AG08395 (cell line): ENCODE data around the gene SIAH2.
"Not testable (repeated sequence)": the region's sequence is repeated elsewhere in the genome, so short reads cannot be mapped to it uniquely, and the experiment has no call there.

Source experiments
- DNase-seq: peaks from one replicate; pipeline ENCODE4 v3.0.0; 2012; ENCODE audit warnings: mixed read lengths, low spot score

SIAH2 gene, protein sequence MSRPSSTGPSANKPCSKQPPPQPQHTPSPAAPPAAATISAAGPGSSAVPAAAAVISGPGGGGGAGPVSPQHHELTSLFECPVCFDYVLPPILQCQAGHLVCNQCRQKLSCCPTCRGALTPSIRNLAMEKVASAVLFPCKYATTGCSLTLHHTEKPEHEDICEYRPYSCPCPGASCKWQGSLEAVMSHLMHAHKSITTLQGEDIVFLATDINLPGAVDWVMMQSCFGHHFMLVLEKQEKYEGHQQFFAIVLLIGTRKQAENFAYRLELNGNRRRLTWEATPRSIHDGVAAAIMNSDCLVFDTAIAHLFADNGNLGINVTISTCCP

DNA sequence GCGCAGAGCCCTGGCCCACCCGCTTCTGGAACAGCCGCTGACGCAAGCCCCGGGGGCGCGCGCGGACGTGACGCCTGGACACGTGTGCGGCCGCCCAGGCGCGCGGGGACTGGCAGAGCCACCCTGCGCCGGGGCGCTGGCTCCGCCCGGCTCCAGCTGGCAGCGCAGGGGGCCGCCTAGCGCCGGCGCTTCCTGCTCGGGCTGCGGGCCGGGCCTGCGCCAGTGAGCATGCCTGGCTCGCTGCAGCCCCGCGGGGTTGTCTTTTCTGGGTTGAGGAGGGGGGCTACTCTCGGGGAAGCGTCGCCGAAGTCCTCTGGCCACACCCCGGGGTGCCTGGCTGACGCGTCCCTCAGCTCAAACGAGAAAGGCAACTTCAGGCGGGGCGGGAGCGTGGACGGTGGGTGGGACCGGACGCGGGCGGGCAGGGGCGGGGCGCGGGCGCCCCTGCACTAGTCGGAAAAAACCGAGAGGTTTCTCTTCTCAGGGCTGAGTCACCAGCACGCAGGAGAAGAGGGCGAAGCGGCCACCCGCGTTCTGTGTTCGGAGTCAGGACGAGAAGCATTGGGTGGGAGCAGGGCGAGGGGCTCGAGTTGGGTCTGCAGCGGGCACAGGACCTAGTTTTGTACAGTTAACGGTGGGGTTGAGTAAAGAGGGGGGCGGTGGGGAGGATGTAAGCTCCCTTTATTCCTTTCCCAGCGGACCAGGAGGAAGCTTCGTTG, at the start of gene SIAH2:
TSS of gene SIAH2 (minus strand) at position 48 of the 719 bp plus-strand sequence. CDS start 320 bp downstream, outside the sequence.
- DNase-seq = peak; percentile 94

DNA sequence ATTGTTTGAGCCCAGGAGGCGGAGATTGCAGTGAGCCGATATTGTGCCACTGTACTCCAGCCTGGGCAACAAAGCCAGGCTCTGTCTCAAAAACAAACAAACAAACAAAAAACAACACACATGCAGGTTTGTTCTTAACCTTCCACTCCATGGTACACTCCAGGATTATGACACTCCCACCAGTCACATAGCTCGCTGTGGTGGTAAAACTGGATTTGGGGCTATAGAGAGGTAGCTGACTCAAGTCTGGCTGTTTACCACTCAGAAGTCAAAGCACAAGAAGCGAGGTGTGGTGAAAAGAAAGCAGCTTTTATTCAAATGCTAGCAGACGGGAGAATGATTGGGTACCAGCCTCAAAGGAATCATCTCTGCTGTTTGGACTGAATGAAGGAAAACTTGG, 49.0 kb upstream of the SIAH2 start:
- DNase-seq = no peak

DNA sequence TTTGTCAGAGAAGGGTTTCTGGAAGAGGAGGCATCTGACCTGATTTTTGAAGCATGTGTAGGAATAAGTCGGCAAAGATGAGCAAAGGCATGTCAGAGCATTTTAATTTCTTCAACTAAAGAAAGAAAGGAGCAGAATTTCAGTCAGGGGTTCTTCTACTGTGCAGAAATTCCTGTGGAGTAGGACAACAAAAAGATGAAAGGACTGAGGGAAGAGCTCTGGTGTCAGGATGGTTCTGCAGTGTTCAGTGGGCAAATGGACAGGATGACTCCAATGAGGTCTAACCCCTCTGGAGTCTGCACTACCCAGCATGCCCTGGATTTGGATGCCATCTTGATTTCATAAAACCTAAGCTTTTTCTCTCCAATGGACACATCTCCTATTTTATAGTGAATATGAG, 47.7 kb upstream of the SIAH2 start:
- no peak for DNase-seq

DNA sequence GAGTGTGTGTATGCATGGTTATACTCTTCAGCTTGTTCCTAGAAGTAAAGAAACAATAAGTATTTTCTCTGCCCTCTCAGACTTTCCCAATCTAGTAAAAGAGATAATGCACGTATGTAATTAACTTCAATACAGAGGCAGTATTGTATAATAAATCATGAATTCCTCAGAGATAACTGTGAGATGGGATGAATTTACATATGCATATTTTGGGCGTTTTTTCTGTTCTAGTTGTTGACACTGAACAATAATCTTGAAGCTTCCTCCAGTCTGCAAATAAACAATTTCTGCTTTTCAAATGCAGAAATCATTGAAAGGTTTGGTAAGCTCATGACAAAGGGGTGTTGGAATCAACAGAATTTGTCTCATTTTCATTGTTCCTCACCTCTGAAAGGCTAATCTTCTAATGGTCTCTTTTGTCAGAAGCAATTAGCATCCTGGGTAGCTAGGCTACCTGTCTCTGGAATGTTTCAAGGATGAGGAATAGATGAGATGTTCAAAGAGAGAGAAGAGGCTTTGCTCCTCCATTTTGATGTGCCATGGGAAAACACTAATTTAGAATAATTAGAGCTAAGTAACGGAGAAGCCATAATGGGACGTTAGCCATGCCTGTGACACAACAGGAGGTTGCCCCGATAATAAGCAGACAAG, 43.3 kb upstream of the SIAH2 start:
- no peak for DNase-seq

DNA sequence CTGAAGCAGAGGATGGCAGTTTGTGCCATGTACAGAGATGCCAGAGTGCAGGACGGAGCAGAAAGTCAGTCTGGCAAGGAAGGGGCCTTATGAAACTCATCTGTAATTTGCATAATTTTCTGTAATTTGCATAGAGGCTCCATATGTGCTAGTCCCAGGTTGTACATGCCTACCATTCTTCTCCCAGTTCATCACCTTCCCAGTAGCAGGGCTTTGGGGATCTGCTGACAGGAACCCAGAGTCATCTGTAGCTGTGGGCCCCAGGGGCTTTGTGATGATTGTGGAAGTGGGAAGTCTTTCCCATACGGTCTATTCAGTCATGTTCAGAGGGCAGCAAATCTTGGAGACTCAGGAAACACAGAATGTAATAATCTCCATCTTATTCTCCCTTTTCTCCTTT, 42.4 kb upstream of the SIAH2 start:
- no peak for DNase-seq

DNA sequence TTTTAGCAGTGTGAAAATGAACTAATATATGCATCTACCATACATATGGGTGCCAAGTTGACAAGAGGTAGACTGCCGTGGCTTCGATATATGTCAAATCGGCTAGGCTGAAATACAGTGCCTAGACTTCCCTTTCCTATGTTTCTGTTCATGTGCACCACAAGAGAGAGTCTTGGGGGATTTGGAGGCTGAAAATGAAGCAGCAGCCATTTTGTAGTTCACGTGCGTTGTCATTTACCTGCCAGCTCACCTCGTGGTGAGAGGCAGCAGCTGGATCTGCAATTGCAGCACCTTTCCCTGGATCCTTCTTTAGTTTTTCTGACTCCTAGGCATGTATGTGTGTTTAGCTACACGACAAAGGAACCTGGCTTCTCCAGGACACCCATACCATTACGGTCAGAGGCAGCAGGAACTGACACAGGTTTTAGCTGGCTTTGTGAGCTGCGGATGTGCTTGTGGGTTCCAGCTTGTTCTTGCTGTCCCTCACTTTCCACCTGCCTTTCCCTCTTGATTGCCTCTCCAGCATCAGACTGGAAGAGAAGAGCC, 40.5 kb upstream of the SIAH2 start:
- no peak for DNase-seq

DNA sequence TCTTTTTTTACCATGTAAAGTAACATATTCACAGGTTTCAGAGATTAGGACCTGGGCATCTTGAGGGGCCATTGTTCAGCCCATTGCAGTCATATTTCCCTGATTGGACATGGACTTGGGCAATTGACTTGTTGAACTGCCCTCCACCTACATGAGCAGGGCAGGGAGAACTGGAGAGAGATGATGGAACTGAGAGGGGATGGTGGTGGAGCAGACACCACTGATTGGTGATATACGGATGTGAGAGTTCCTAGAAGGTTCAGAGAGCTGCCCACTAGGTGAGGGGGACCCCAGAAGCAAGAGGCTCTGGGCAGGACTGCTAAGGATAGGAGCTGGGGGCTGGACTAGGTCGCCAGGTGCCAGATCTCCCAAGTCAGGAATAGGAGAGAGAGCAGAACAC, 37.8 kb upstream of the SIAH2 start:
- DNase-seq = no peak

DNA sequence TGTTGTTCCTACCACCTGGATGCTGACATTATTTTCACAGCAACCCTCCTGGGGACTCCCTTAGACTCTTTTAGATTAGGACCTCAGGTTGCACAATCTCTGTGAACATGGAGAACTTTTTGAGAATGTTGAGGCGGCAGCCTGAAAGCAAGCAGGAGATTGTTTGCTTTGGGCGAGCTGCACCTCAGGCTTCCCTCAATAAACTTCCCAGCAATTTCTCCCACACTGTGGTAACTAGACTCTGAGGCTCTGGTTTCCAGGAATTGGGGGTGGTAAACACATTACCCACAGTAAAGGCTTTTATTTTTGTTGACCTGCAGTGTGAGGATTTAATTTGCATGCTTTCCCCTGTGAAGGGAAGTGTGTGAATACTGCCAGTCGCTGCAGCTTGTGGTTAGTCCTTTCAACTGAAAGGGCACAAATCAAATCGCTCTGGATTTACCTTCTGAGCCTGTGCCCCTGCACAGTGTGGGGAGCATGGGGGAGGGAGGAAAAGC, 35.2 kb upstream of the SIAH2 start:
- no peak for DNase-seq

DNA sequence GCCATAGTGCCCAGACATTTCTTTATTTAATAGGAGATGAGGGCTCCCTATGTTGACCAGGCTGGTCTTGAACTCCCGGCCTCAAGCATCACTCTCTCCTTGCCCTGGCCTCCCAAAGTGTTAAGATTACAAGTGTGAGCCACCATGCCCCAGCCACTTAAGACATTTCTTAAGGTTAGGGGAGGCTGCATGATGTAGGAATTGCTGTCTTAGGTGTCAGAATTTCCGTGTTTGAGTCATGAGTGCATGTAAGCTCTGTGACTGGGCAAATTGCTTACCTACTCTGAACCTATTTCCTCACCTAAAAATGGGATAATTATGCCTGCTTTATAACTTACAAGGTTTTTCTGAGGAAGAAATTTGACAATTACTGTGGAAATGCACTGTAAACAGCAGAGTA, 34.2 kb upstream of the SIAH2 start:
- no peak for DNase-seq

DNA sequence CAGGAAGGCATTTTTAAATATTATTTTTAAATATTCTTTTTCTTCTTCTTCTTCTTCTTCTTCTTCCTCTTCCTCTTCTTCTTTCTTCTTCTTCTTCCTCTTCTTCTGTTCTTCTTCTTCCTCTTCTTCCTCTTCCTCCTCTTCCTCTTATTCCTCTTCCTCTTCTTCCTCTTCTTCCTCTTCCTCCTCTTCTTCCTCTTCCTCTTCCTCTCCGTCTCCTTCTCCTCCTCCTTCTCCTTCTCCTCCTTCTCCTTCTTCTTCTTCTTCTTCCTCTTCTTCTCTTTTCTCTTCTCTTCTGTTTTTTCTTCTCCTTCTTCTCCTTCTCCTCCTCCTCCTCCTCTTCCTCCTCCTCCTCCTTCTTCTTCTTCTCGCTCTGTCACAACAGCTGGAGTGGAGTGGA, 33.6 kb upstream of the SIAH2 start:
- not testable (repeated sequence) for DNase-seq

DNA sequence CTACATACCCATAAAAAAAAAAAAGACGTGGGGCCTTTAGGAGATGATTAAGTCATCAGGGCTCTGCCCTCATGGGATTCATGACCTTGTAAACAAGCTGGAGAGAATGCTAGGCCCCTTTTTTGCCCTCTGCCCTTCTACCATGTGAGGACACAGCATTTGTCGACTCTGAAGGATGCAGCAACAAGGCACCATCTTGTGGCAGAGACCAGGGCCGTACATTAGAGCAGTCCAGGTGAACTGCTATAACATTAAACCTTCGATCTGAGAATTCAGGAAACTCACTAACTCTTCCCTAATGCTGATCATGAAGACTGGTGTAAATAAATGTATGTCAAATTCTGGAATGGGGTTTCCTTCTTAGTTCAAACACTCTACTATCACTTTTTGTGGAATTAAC, 30.7 kb upstream of the SIAH2 start:
- DNase-seq = no peak

DNA sequence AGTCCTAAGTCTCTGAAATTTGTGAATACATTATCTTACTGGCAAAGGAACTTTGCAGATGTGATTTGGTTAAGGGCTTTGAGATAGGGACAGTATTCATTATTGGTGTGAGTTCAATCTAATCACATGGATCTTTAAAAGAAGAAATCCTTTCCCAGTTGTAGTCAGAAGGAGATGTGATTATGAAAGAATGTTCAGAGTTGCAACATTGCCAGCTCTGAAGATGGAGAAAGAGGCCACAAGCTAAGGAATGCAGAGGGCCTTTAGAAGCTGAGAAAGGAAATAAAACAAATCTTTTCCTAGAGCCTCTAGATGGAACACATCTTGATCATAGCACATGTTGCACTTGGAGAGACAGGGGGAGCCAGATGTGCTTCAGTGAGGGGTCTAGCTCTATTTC, 27.7 kb upstream of the SIAH2 start:
- DNase-seq = no peak

DNA sequence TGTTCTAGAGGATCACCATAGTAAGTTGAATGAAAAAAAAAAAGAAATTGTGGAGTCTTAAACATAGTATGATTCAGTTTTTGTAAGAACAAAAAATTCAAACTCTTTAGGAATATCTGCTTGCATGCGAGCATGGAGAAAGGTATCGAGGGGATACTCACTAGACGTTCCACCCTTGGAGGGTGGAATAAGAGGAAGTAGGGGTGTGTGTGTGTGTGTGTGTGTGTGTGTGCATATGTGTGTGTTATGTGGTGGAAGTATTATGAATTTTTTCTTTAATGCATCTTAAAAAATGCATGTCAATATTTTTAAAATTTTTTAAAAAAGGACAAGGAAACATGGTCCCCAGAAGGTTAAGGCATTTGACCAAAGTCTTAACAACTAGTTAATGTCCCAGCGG, 26.5 kb upstream of the SIAH2 start:
- no peak for DNase-seq

DNA sequence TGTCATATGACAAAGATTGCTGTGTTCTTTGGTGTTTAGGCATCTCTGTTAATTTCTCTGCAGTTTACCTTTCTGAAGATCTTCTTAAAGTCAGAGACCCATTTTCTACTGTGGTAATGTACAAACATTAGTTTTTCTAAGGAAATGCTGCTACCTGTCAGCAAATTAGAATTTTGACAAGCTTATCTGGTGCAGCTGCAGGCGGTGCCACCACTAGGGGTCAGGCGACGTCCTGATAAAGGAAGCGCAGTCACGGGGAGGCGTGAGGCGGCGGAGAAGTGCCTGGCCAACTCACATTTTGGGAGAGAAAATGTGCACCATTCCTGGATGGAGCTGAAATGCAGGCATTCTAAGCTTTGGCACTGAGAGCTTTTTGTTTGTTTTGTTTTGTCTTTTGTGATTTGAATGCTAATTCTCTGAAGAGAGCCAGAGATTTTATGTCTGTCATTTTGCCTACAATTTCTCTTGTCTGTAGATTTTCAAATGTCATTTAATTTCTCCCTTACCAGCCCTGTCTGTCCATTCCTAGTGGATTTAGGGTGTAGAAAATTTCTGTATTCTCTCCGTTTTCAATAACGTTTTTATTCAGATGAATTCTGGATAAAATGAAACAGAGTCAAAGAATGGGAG, 24.9 kb upstream of the SIAH2 start:
- peak; percentile 64 for DNase-seq

DNA sequence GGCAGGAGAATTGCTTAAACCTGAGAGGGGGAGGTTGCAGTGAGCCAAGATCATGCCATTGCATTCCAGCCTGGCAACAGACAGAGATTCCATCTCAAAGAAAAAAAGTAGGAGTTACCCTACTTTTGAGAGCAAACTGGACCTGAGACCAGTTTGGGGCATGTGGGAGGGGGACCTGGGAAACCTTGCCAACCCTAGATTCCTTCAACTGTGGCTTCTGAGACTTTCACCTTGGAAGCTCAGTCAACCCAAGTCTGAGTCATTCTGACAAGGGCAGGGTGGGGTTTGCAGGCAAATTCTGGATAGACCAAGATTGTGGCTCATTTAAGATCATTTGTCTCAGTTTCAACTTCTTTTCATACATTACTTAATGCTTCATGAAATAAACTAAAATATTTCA, 23.8 kb upstream of the SIAH2 start:
- DNase-seq = no peak

DNA sequence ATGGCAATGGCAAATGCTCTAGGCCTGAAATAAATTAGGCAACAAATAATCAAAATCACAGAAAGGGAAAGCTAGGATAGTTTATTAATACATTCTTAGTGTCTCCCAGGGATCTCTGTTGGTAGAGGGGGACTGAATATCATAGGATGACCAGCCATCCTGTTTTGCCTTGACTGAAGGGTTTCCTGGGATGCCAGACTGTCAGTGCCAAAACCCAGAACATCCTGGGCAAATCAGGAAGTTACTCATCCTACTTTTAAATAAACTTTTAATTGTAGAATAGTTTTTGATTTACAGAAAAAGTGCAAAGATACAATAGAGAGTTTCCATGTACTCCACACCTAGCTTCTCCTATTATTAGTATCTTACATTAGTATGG, 21.8 kb upstream of the SIAH2 start:
- no peak for DNase-seq

DNA sequence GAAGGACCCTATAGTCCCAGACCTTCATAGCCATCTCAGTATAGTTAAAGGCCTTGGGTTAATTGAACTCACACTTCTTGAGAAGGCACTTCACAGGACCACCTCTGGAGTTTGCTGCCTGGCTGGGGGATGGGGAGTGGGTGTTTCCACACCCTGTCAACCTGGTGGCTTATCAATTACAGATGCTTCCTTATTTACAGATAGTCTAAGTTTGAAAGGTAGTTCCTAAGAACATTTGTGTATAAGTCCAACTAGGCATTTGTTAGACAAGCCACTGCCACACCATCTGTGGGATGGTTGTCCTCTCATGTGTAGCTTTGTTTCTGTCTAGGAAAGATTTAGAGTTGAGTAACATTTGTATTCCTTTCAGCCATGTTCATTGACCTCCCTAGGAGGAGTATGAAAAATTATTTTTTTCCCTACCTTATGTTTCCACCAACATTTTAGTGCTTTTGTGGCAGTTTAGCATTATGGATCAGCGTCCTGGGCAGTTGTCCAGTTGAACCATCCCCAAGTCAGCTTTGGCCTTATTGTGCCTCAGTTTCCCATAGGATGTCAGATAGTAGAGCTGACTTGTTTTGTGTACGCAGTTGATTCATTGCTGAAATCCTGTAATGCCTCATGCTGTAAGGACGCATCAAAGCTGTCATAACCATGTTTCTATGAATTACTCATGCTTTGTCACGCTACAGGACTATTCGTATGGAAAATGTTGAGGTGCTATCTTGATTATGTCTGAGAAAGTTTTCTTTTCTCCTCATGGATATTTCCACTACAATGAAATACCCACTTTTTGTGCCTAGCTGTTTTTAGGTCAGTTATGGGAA, 21.2 kb upstream of the SIAH2 start:
- DNase-seq = no peak

DNA sequence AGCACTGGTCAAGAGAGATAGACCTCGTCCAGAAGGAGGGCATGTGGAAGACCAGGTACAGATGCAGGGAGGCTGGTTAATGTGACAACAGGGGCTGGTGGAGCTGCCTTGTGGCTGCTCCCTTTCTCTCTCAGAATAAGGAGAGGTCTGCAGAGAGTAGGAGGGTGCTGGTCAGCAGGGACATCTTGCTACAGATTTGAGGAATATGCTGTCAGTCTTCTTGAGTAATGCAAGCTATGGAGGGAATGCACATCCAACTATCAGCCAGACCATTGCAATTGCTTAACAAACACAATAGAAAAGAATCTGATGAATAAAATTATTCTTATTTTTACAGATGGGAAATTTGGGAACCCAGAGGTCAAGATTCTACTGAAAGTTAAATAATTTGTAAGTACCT, 20.3 kb upstream of the SIAH2 start:
- DNase-seq = no peak

DNA sequence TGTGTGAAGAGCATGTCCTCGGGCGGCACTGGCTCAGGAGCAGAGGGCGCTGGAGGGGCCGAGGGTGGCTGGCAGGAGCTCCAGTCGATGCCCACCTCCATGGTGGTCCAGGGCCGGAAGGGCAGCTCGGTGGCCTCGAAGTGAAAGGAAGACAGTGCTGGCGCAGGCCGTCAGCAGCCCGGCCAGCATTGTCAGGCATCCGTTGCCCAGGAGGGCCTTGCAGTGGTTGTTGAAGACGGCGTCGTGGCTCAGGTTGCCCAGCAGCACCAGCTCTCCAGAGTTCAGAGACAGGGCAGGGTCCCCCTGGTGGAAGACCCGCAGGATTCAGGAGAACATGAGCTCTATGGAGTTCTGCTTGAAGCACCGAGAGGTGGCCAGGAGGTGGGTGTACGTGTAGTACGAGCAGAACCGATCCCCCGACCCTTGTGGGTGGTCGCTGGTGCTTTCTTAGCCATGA, 16.5 kb upstream of the SIAH2 start:
- no peak for DNase-seq

DNA sequence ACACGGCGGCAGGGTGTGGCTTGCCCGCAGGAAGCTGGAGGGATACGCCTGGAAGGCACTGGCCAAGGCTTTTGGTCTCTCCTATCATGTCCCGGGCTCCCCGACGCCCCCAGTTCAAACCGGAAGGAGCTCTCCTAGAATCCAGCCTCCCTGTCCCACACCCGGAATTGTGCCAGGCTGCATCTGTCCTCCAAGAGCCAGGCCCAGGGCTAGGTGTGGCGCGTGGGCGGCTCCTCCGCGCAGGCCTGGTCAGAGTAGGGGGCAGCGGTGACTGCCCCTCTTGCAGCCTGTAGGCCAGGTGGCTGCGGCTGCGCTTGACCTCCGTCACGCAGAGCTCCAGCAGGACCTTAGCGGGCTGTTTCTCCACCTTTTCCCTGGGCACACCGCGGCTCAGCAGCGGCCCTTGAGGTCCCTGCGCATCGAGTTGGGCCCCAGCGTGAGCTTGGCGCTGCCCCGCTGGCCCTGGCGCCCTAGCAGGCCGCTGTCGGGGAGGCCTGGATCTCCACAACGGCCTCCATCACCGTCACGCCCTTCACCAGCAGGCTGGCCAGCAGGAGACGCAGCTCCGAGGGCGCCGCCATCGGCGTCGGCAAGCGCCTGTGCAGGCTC, 15.9 kb upstream of the SIAH2 start:
- DNase-seq = no peak
